Sigmoid colon (tissue), 7 donors: ENCODE measurements around the gene TMEM86B. TPM values are rescaled to one million over a fixed set of nuclear protein-coding genes. Genes with fewer than 3 reads are reported as not detected.

ENCODE experiments used
- DNase-seq: peaks from one replicate; pipeline ENCODE4 v3.0.0-alpha.2; 2019
- H3K27ac ChIP-seq, 4 donors: fragments of 200-600 bp; sonication (generic); one replicate each; pipeline ENCODE4 v1.5.1; 2016 to 2019; ENCODE audit warnings: mild to moderate bottlenecking in 1 of 4
- H3K27me3 ChIP-seq, 3 donors: fragments of 200-600 bp; sonication (generic); one replicate each; pipeline ENCODE4 v1.5.1; 2019; ENCODE audit warnings: mild to moderate bottlenecking in 1 of 3
- H3K36me3 ChIP-seq, 4 donors: fragments of 200-600 bp; sonication (generic); one replicate each; pipeline ENCODE4 v1.5.1; 2016 to 2019
- H3K4me1 ChIP-seq, 4 donors: fragments of 200-600 bp; sonication (generic); one replicate each; pipeline ENCODE4 v1.5.1; 2017 to 2019
- H3K4me3 ChIP-seq, 4 donors: fragments of 200-600 bp; sonication (generic); one replicate each; pipeline ENCODE4 v1.5.1; 2017 to 2019; ENCODE audit warnings: mild to moderate bottlenecking in 2 of 4, moderate library complexity in 1 of 4
- H3K9me3 ChIP-seq, 4 donors: fragments of 200-600 bp in 3 of 4; sonication (generic) in 3 of 4; one replicate each; pipeline versions ENCODE4 v1.5.1 to v1.6.1; 2013 to 2019
- CTCF ChIP-seq, 4 experiments: fragments of 450-650 bp in 3 of 4; fragments of 200-600 bp in 1 of 4; IDR thresholded peaks; one replicate each; pipeline ENCODE4 v1.5.1; 2016 to 2019; ENCODE audit warnings: antibody characterized with exemption in 4 of 4, mild to moderate bottlenecking in 3 of 4, moderate library complexity in 2 of 4
- EP300 ChIP-seq, 4 donors: sonication (generic); formaldehyde crosslinking; IDR thresholded peaks; one replicate each; pipeline ENCODE4 v1.6.1; 2017; ENCODE audit warnings: antibody characterized with exemption in 4 of 4
- POLR2A ChIP-seq, 2 donors: fragments of 450-650 bp; IDR thresholded peaks; one replicate each; pipeline ENCODE4 v1.6.1; 2016; ENCODE audit warnings: antibody characterized with exemption in 2 of 2, mild to moderate bottlenecking in 2 of 2, moderate library complexity in 2 of 2
- POLR2AphosphoS5 ChIP-seq, 4 donors: sonication (generic); formaldehyde crosslinking; IDR thresholded peaks; one replicate each; pipeline ENCODE4 v1.6.1; 2017; ENCODE audit warnings: antibody characterized with exemption in 4 of 4
- WGBS, 2 donors: extraction: QIAGEN DNeasy Blood & Tissue Kit; methylation state at CpG; one replicate each; pipeline ENCODE4 v1.1.7; 2013; 5-methylcytosine and 5-hydroxymethylcytosine counted together
- intact Hi-C: fragments of 100-400 bp; cut with DNase I; formaldehyde crosslinking; loops from one replicate; pipeline ENCODE4 v1.15.1; 2023
- polyA plus RNA-seq, 3 donors: library from polyadenylated mRNA; stranded (reverse); fragments of 200-250 nt; gene quantifications; one replicate each; pipeline ENCODE4 v1.2.3, GENCODE V29; 2013
- total RNA-seq, 4 donors: library from RNA; depleted of rRNA; stranded (reverse); fragments of >200 nt; gene quantifications; one replicate each; pipeline ENCODE4 v1.1.0, GENCODE V29; 2016
- donor health status: healthy with polysubstance abuse.
- donor health status: Bipolar disorder and iron deficiency.
- donor health status: healthy.

TMEM86B gene
- total and polyA plus RNA-seq, 7 donors = 0.69 to 7.9 (median 1.8) TPM

- Histone ChIP-seq H3K36me3 (peaks cover 9 to 16% (median 13%) of the 10 kb centered on the region in 4 donors), H3K4me3 (no peak overlapping the region), H3K27me3 (no peaks in the 10 kb centered on the region), H3K27ac (no peak overlapping the region), H3K9me3 (no peaks in the 10 kb centered on the region), H3K4me1 (peaks cover 0 to 65% (median 27%) of the 10 kb centered on the region in 4 donors)
- TF ChIP-seq POLR2AphosphoS5 (IDR thresholded peaks at IDR 0.05) (no peak), POLR2A (IDR thresholded peaks at IDR 0.05) (no peak), EP300 (IDR thresholded peaks at IDR 0.05) (no peak), CTCF (IDR thresholded peaks at IDR 0.05) (no peak)
- intact Hi-C loops = no loop called here
- WGBS, 2 donors = 92 to 95% methylated on average over 18 of the region's 18 CpGs
- no peak for DNase-seq
Measured at GRCh38 chr19:55250262-55251036, 21.9 kb upstream of the TMEM86B start.

- no peak for DNase-seq
- WGBS, 2 donors = 95 to 96% methylated on average over 11 of the region's 11 CpGs
- peaks cover 0 to 59% (median 21%) of the 10 kb centered on the region in 4 donors for H3K4me1 ChIP-seq
- TF ChIP-seq EP300 (IDR thresholded peaks at IDR 0.05) (no peak), POLR2AphosphoS5 (IDR thresholded peaks at IDR 0.05) (no peak), CTCF (IDR thresholded peaks at IDR 0.05) (no peak), POLR2A (IDR thresholded peaks at IDR 0.05) (no peak)
- H3K27me3 ChIP-seq = no peaks in the 10 kb centered on the region
- H3K27ac ChIP-seq = no peak overlapping the region
- H3K4me3 ChIP-seq = no peak overlapping the region
- no peaks in the 10 kb centered on the region for H3K9me3 ChIP-seq
- intact Hi-C loops = no loop called here
- H3K36me3 ChIP-seq = peaks cover 14 to 22% (median 18%) of the 10 kb centered on the region in 4 donors
Measured at GRCh38 chr19:55249841-55250240, 21.3 kb upstream of the TMEM86B start.

- intact Hi-C loops = no loop called here
- no peaks in the 10 kb centered on the region for H3K9me3 ChIP-seq
- H3K4me1 ChIP-seq = peaks cover 0 to 47% (median 12%) of the 10 kb centered on the region in 4 donors
- DNase-seq = no peak
- H3K36me3 ChIP-seq = peaks cover 26 to 33% (median 29%) of the 10 kb centered on the region in 4 donors
- TF ChIP-seq POLR2AphosphoS5 (IDR thresholded peaks at IDR 0.05) = no peak
- no peak for TF ChIP-seq EP300 (IDR thresholded peaks at IDR 0.05)
- TF ChIP-seq POLR2A (IDR thresholded peaks at IDR 0.05) = no peak
- TF ChIP-seq CTCF (IDR thresholded peaks at IDR 0.05) = no peak
- H3K27me3 ChIP-seq = no peaks in the 10 kb centered on the region
- WGBS, 2 donors = 78 to 85% methylated on average over 9 of the region's 9 CpGs
- no peak overlapping the region for H3K27ac ChIP-seq
- H3K4me3 ChIP-seq = no peak overlapping the region
Measured at GRCh38 chr19:55248704-55249103, 20.1 kb upstream of the TMEM86B start.

GRCh38 chr19:55248166-55248675 is 19.7 kb upstream of the TMEM86B start:
- no peak overlapping the region for H3K4me3 ChIP-seq
- H3K27me3 ChIP-seq = no peaks in the 10 kb centered on the region
- peaks cover 0 to 43% (median 12%) of the 10 kb centered on the region in 4 donors for H3K4me1 ChIP-seq
- intact Hi-C loops = no loop called here
- 65 to 75% methylated on average over 10 of the region's 10 CpGs for WGBS, 2 donors
- peaks cover 31 to 38% (median 33%) of the 10 kb centered on the region in 4 donors for H3K36me3 ChIP-seq
- no peak overlapping the region for H3K27ac ChIP-seq
- no peak for TF ChIP-seq EP300 (IDR thresholded peaks at IDR 0.05)
- no peaks in the 10 kb centered on the region for H3K9me3 ChIP-seq
- no peak for DNase-seq

- H3K27me3 ChIP-seq = no peaks in the 10 kb centered on the region
- no peaks in the 10 kb centered on the region for H3K9me3 ChIP-seq
- DNase-seq = no peak
- peaks cover 0 to 39% (median 12%) of the 10 kb centered on the region in 4 donors for H3K4me1 ChIP-seq
- WGBS, 2 donors = 5 to 32% methylated on average over 10 of the region's 10 CpGs
- peaks cover 31 to 44% (median 35%) of the 10 kb centered on the region in 4 donors for H3K36me3 ChIP-seq
- no peak for TF ChIP-seq EP300 (IDR thresholded peaks at IDR 0.05)
- TF ChIP-seq POLR2A (IDR thresholded peaks at IDR 0.05) = no peak
- TF ChIP-seq CTCF (IDR thresholded peaks at IDR 0.05) = no peak
- no peak for TF ChIP-seq POLR2AphosphoS5 (IDR thresholded peaks at IDR 0.05)
- no peak overlapping the region for H3K4me3 ChIP-seq
- intact Hi-C loops = no loop called here
- no peak overlapping the region for H3K27ac ChIP-seq
Measured at GRCh38 chr19:55247621-55248099, 19.1 kb upstream of the TMEM86B start.
